HEK293 (cell line): ENCODE data around the gene CRIP2.

Experiments
- BCL11B ChIP-seq: fragments of 450-650 bp; formaldehyde crosslinking; IDR thresholded peaks from 2 replicates; pipeline ENCODE4 v1.5.1; 2016; ENCODE audit warnings: low read depth, missing biosample characterization, missing genetic modification characterization
- GLI4 ChIP-seq: fragments of 450-650 bp; formaldehyde crosslinking; IDR thresholded peaks from 2 replicates; pipeline ENCODE4 v1.5.1; 2016; ENCODE audit warnings: missing biosample characterization, missing genetic modification characterization
- KLF1 ChIP-seq: fragments of 450-650 bp; formaldehyde crosslinking; IDR thresholded peaks from 2 replicates; pipeline ENCODE4 v1.5.1; 2016; ENCODE audit warnings: missing biosample characterization, missing genetic modification characterization
- KLF7 ChIP-seq: fragments of 450-650 bp; formaldehyde crosslinking; IDR thresholded peaks from 2 replicates; pipeline ENCODE4 v1.5.1; 2016; ENCODE audit warnings: missing biosample characterization, missing genetic modification characterization, borderline replicate concordance
- PRDM4 ChIP-seq: fragments of 450-650 bp; formaldehyde crosslinking; IDR thresholded peaks from 2 replicates; pipeline ENCODE4 v1.5.1; 2017; ENCODE audit warnings: missing biosample characterization, missing genetic modification characterization
- SP3 ChIP-seq: fragments of 450-650 bp; formaldehyde crosslinking; IDR thresholded peaks from 2 replicates; pipeline ENCODE4 v1.5.1; 2016; ENCODE audit warnings: missing biosample characterization, missing genetic modification characterization
- ZBTB1 ChIP-seq: fragments of 450-650 bp; formaldehyde crosslinking; IDR thresholded peaks from 2 replicates; pipeline ENCODE4 v1.5.1; 2016; ENCODE audit warnings: missing biosample characterization, missing genetic modification characterization
- ZBTB49 ChIP-seq: fragments of 450-650 bp; formaldehyde crosslinking; IDR thresholded peaks from 2 replicates; pipeline ENCODE4 v1.5.1; 2016; ENCODE audit warnings: missing biosample characterization, missing genetic modification characterization, low read depth
- ZBTB6 ChIP-seq: fragments of 450-650 bp; formaldehyde crosslinking; IDR thresholded peaks from 2 replicates; pipeline ENCODE4 v1.5.1; 2017; ENCODE audit warnings: missing biosample characterization, missing genetic modification characterization
- ZFHX2 ChIP-seq: fragments of 450-650 bp; formaldehyde crosslinking; conservative IDR thresholded peaks from 2 replicates; pipeline ENCODE4 v1.5.1; 2016; ENCODE audit warnings: missing biosample characterization, missing genetic modification characterization
- ZFP41 ChIP-seq: fragments of 450-650 bp; formaldehyde crosslinking; IDR thresholded peaks from 2 replicates; pipeline ENCODE4 v1.5.1; 2016; ENCODE audit warnings: missing biosample characterization, missing genetic modification characterization, borderline replicate concordance
- ZNF16 ChIP-seq: fragments of 450-650 bp; formaldehyde crosslinking; IDR thresholded peaks from 2 replicates; pipeline ENCODE4 v1.5.1; 2016; ENCODE audit warnings: low read depth, missing biosample characterization, missing genetic modification characterization
- ZNF2 ChIP-seq: fragments of 450-650 bp; formaldehyde crosslinking; IDR thresholded peaks from 2 replicates; pipeline ENCODE4 v1.5.1; 2016; ENCODE audit warnings: missing biosample characterization, missing genetic modification characterization
- ZNF214 ChIP-seq: fragments of 450-650 bp; formaldehyde crosslinking; IDR thresholded peaks from 2 replicates; pipeline ENCODE4 v1.5.1; 2017; ENCODE audit warnings: missing biosample characterization, mild to moderate bottlenecking, missing genetic modification characterization, borderline replicate concordance
- ZNF394 ChIP-seq: fragments of 450-650 bp; formaldehyde crosslinking; IDR thresholded peaks from 2 replicates; pipeline ENCODE4 v1.5.1; 2016; ENCODE audit warnings: missing biosample characterization, missing genetic modification characterization, mild to moderate bottlenecking, moderate library complexity, borderline replicate concordance
- ZNF423 ChIP-seq: fragments of 450-650 bp; formaldehyde crosslinking; IDR thresholded peaks from 2 replicates; pipeline ENCODE4 v1.5.1; 2016; ENCODE audit warnings: missing biosample characterization, missing genetic modification characterization
- ZNF501 ChIP-seq: fragments of 450-650 bp; formaldehyde crosslinking; IDR thresholded peaks from 2 replicates; pipeline ENCODE4 v1.5.1; 2016; ENCODE audit warnings: missing biosample characterization, missing genetic modification characterization
- ZNF518A ChIP-seq: fragments of 450-650 bp; formaldehyde crosslinking; conservative IDR thresholded peaks from 2 replicates; pipeline ENCODE4 v1.5.1; 2016; ENCODE audit warnings: low read depth, missing biosample characterization, missing genetic modification characterization
- ZNF530 ChIP-seq: fragments of 450-650 bp; formaldehyde crosslinking; IDR thresholded peaks from 2 replicates; pipeline ENCODE4 v1.5.1; 2016; ENCODE audit warnings: low read depth, missing biosample characterization, missing genetic modification characterization
- ZNF600 ChIP-seq: fragments of 450-650 bp; formaldehyde crosslinking; IDR thresholded peaks from 2 replicates; pipeline ENCODE4 v1.5.1; 2016; ENCODE audit warnings: missing biosample characterization, missing genetic modification characterization
- ZNF629 ChIP-seq: fragments of 450-650 bp; formaldehyde crosslinking; IDR thresholded peaks from 2 replicates; pipeline ENCODE4 v1.5.1; 2017; ENCODE audit warnings: missing biosample characterization, missing genetic modification characterization
- ZNF660 ChIP-seq: fragments of 450-650 bp; IDR thresholded peaks from 2 replicates; pipeline ENCODE4 v1.5.1; 2018; ENCODE audit warnings: missing biosample characterization, mild to moderate bottlenecking, missing genetic modification characterization
- ZNF768 ChIP-seq: fragments of 450-650 bp; formaldehyde crosslinking; IDR thresholded peaks from 2 replicates; pipeline ENCODE4 v1.5.1; 2018; ENCODE audit warnings: missing biosample characterization, mild to moderate bottlenecking, missing genetic modification characterization
- ZNF785 ChIP-seq: fragments of 450-650 bp; formaldehyde crosslinking; IDR thresholded peaks from 2 replicates; pipeline ENCODE4 v1.5.1; 2016; ENCODE audit warnings: missing biosample characterization, missing genetic modification characterization
- ZNF843 ChIP-seq: fragments of 450-650 bp; formaldehyde crosslinking; IDR thresholded peaks from 2 replicates; pipeline ENCODE4 v1.5.1; 2016; ENCODE audit warnings: missing biosample characterization, missing genetic modification characterization
- ZSCAN30 ChIP-seq: fragments of 450-650 bp; IDR thresholded peaks from 2 replicates; pipeline ENCODE4 v1.5.1; 2018; ENCODE audit warnings: missing biosample characterization, mild to moderate bottlenecking, missing genetic modification characterization, moderate library complexity
- TF ChIP-seq, protein P1 (sequence below): fragments of 450-650 bp; formaldehyde crosslinking; IDR thresholded peaks from 2 replicates; pipeline ENCODE4 v1.5.1; 2017; ENCODE audit warnings: missing biosample characterization, mild to moderate bottlenecking, missing genetic modification characterization, moderate library complexity

CRIP2 gene

GRCh38 chr14:105489542-105490266 lies 15.1 kb downstream of the CRIP2 start (continued):
- no peak for TF ChIP-seq ZNF518A (tag by site-specific recombination)
- 0 out of 2 replicates have a peak, but pooled peaks have one; percentile 20 for TF ChIP-seq ZNF423
- 0 out of 2 replicates have a peak, but pooled peaks have one; percentile 13 for TF ChIP-seq PRDM4
- TF ChIP-seq ZNF629 (tag by site-specific recombination) = peak; percentile 65
- TF ChIP-seq ZNF16 (tag by site-specific recombination) = peak; percentile 21; the same call in 1 of the 2 replicates
- peak; percentile 92 for TF ChIP-seq ZSCAN30 (tag by site-specific recombination)
- TF ChIP-seq ZNF768 (tag by site-specific recombination) = no peak
- peak; percentile 52 for TF ChIP-seq KLF1
- peak; percentile 56; the same call in 1 of the 2 replicates for TF ChIP-seq ZBTB6 (tag by site-specific recombination)
- TF ChIP-seq SP3 = peak; percentile 85
- TF ChIP-seq, protein P1, sequence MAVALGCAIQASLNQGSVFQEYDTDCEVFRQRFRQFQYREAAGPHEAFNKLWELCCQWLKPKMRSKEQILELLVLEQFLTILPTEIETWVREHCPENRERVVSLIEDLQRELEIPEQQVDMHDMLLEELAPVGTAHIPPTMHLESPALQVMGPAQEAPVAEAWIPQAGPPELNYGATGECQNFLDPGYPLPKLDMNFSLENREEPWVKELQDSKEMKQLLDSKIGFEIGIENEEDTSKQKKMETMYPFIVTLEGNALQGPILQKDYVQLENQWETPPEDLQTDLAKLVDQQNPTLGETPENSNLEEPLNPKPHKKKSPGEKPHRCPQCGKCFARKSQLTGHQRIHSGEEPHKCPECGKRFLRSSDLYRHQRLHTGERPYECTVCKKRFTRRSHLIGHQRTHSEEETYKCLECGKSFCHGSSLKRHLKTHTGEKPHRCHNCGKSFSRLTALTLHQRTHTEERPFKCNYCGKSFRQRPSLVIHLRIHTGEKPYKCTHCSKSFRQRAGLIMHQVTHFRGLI (tag by site-specific recombination) = no peak
- TF ChIP-seq ZNF2 (tag by site-specific recombination) = peak; percentile 92
- TF ChIP-seq ZBTB1 = no peak
- no peak for TF ChIP-seq ZBTB49
- TF ChIP-seq ZNF600 (tag by site-specific recombination) = peak; percentile 91
- TF ChIP-seq ZNF660 (tag by site-specific recombination) = peak; percentile 26; the same call in 1 of the 2 replicates
- 0 out of 2 replicates have a peak, but pooled peaks have one; percentile 28 for TF ChIP-seq GLI4 (tag by site-specific recombination)
- TF ChIP-seq KLF7 (tag by site-specific recombination) = peak; percentile 77; the same call in 1 of the 2 replicates
- TF ChIP-seq ZFHX2 (tag by site-specific recombination) = peak; percentile 98
- peak; percentile 74; the same call in 1 of the 2 replicates for TF ChIP-seq ZNF394
- no peak for TF ChIP-seq ZFP41 (tag by site-specific recombination)
- TF ChIP-seq ZNF501 (tag by site-specific recombination) = peak; percentile 69; the same call in 1 of the 2 replicates
- peak; percentile 42; the same call in 1 of the 2 replicates for TF ChIP-seq ZNF843
- 0 out of 2 replicates have a peak, but pooled peaks have one; percentile 30 for TF ChIP-seq BCL11B (tag by site-specific recombination)
- TF ChIP-seq ZNF785 (tag by site-specific recombination) = no peak
- TF ChIP-seq ZNF530 (tag by site-specific recombination) = no peak
- TF ChIP-seq ZNF214 = no peak
